K562 (cell line): ENCODE data around the gene SCP2. TPM values are rescaled to one million over a fixed set of nuclear protein-coding genes. Genes with fewer than 3 reads are reported as not detected.

Experiments
- ARID1B ChIP-seq: fragments of 450-650 bp; IDR thresholded peaks from 2 replicates; pipeline ENCODE4 v1.6.1; 2016; ENCODE audit warnings: antibody characterized with exemption, mild to moderate bottlenecking, inconsistent platforms
- ATF3 ChIP-seq, 2 experiments: fragments of 450-650 bp in 1 of 2; sonication (generic) in 1 of 2; formaldehyde crosslinking in 1 of 2; IDR thresholded peaks in 1 of 2; conservative IDR thresholded peaks in 1 of 2; 2 replicates each; pipeline versions ENCODE4 v1.6.1 to v1.8.1; 2016 to 2023; ENCODE audit warnings: mild to moderate bottlenecking in 2 of 2, moderate library complexity in 2 of 2, inconsistent platforms in 1 of 2, missing genetic modification reagents in 1 of 2
- BHLHE40 ChIP-seq: IDR thresholded peaks from 2 replicates; pipeline ENCODE4 v1.6.1; 2011; ENCODE audit warnings: low read length, improper control_type of control experiment
- DDX20 ChIP-seq: fragments of 450-650 bp; IDR thresholded peaks from 2 replicates; pipeline ENCODE4 v1.6.1; 2016; ENCODE audit warnings: missing genetic modification characterization, low read depth, mild to moderate bottlenecking, missing compliant biosample characterization, moderate library complexity
- ELF2 ChIP-seq: fragments of 250-450 bp; sonication (Bioruptor Pico); IDR thresholded peaks from 2 replicates; pipeline ENCODE4 v1.5.0; 2021; ENCODE audit warnings: mild to moderate bottlenecking
- FOS ChIP-seq: IDR thresholded peaks from 3 replicates; pipeline ENCODE4 v1.6.1; 2011; ENCODE audit not compliant: insufficient read length; ENCODE audit errors: extremely low read depth
- GABPB2 ChIP-seq: fragments of 250-450 bp; sonication (Bioruptor Pico); conservative IDR thresholded peaks from 2 replicates; pipeline ENCODE4 v1.5.1; 2021; ENCODE audit warnings: mild to moderate bottlenecking
- HDAC2 ChIP-seq: fragments of 450-650 bp; IDR thresholded peaks from 2 replicates; pipeline ENCODE4 v1.6.1; 2016; ENCODE audit warnings: mild to moderate bottlenecking
- HNRNPUL1 ChIP-seq: fragments of 200-400 bp; formaldehyde crosslinking; IDR thresholded peaks from 2 replicates; pipeline ENCODE4 v1.6.1; 2017; ENCODE audit warnings: low read length
- KDM5B ChIP-seq: fragments of 200-600 bp; sonication (generic); IDR thresholded peaks from 2 replicates; pipeline ENCODE4 v1.6.1; 2012; ENCODE audit warnings: low read depth, mild to moderate bottlenecking, moderate library complexity, low read length, control low read depth, inconsistent platforms; ENCODE audit not compliant: insufficient replicate concordance
- MXD1 ChIP-seq: fragments of 250-450 bp; sonication (Bioruptor Pico); IDR thresholded peaks from 2 replicates; pipeline ENCODE4 v1.8.0; 2021; ENCODE audit warnings: borderline replicate concordance, mild to moderate bottlenecking, moderate library complexity; ENCODE audit not compliant: poor library complexity, severe bottlenecking
- SAP30 ChIP-seq: fragments of 200-600 bp; sonication (generic); IDR thresholded peaks from 2 replicates; pipeline ENCODE4 v1.6.1; 2012; ENCODE audit warnings: borderline replicate concordance, low read depth, mild to moderate bottlenecking, moderate library complexity, low read length, control low read depth, inconsistent platforms; ENCODE audit not compliant: insufficient read depth, poor library complexity, severe bottlenecking
- SOX6 ChIP-seq: fragments of 450-650 bp; IDR thresholded peaks from 2 replicates; pipeline ENCODE4 v1.6.1; 2014; ENCODE audit warnings: mild to moderate bottlenecking
- ZBTB7A ChIP-seq: IDR thresholded peaks from 2 replicates; pipeline ENCODE4 v1.6.1; 2011; ENCODE audit warnings: low read depth, mild to moderate bottlenecking, low read length, moderate library complexity, borderline replicate concordance; ENCODE audit not compliant: control insufficient read depth
- ZNF175 ChIP-seq: fragments of 200-800 bp; sonication (Bioruptor generic); IDR thresholded peaks from 2 replicates; pipeline ENCODE4 v1.6.1; 2016; ENCODE audit warnings: low read depth, mild to moderate bottlenecking, missing genetic modification characterization, missing compliant biosample characterization
- ZNF212 ChIP-seq: fragments of 450-650 bp; formaldehyde crosslinking; IDR thresholded peaks from 2 replicates; pipeline ENCODE4 v1.4.0; 2020; ENCODE audit warnings: mild to moderate bottlenecking
- ZNF253 ChIP-seq: fragments of 250-450 bp; sonication (Bioruptor Pico); conservative IDR thresholded peaks from 2 replicates; pipeline ENCODE4 v1.6.1; 2021; ENCODE audit warnings: mild to moderate bottlenecking
- ZNF511 ChIP-seq: sonication (generic); formaldehyde crosslinking; IDR thresholded peaks from 2 replicates; pipeline ENCODE4 v1.8.0; 2022; ENCODE audit warnings: mild to moderate bottlenecking, missing genetic modification reagents
- ZNF76 ChIP-seq: fragments of 250-450 bp; sonication (Bioruptor Pico); IDR thresholded peaks from 2 replicates; pipeline ENCODE4 v1.4.0; 2020; ENCODE audit warnings: mild to moderate bottlenecking, moderate library complexity, borderline replicate concordance
- polyA plus RNA-seq, 8 experiments: library from polyadenylated mRNA; depleted of rRNA in 4 of 8; stranded (reverse) in 5 of 8; unstranded in 3 of 8; fragments of >200 nt; fragmentation: Nextera tagmentation in 2 of 8; fragmentation: Illumina TruSeq in 1 of 8; extraction: Ambion mirVana in 2 of 8; extraction: Trizol in 1 of 8; gene quantifications; 2 replicates each; pipeline versions ENCODE4 v1.2.1 to v1.2.3, GENCODE V29; 2011 to 2014; ENCODE audit warnings: inconsistent platforms in 1 of 8, missing spikeins in 1 of 8
- total RNA-seq, 7 experiments: library from RNA; depleted of rRNA in 6 of 7; stranded (reverse); fragments of >200 nt in 6 of 7; fragmentation: Illumina TruSeq in 2 of 7; extraction: Trizol in 2 of 7; gene quantifications; 2 replicates each; pipeline versions ENCODE4 v1.2.1 to v1.2.3, GENCODE V29; 2011 to 2021; ENCODE audit warnings: low replicate concordance in 1 of 7
- TF ChIP-seq, protein P1 (sequence below): fragments of 450-650 bp; IDR thresholded peaks from 2 replicates; pipeline ENCODE4 v1.6.1; 2016; ENCODE audit warnings: missing biosample characterization, missing genetic modification characterization

SCP2 gene
- total and polyA plus RNA-seq, 9 of the 15 experiments (the other 6 are each of a cell fraction or from before 2014, with no cell fraction given) = 63.8 to 258 (median 106) TPM

GRCh38 chr1:53047737-53048736 is 121.0 kb downstream of the SCP2 start (continued):
- TF ChIP-seq ZNF175 = no peak
- no peak for TF ChIP-seq ZNF511
- TF ChIP-seq, protein P1, sequence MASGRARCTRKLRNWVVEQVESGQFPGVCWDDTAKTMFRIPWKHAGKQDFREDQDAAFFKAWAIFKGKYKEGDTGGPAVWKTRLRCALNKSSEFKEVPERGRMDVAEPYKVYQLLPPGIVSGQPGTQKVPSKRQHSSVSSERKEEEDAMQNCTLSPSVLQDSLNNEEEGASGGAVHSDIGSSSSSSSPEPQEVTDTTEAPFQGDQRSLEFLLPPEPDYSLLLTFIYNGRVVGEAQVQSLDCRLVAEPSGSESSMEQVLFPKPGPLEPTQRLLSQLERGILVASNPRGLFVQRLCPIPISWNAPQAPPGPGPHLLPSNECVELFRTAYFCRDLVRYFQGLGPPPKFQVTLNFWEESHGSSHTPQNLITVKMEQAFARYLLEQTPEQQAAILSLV (tag) = no peak
- TF ChIP-seq SOX6 = peak; percentile 87
- TF ChIP-seq ZBTB7A = no peak
- no peak for TF ChIP-seq KDM5B
- TF ChIP-seq ARID1B = peak; percentile 76
- TF ChIP-seq GABPB2 (CRISPR knock-in tag) = no peak
- no peak for TF ChIP-seq DDX20 (tag)
- no peak for TF ChIP-seq MXD1
- TF ChIP-seq SAP30 = no peak
- TF ChIP-seq HDAC2 = 0 out of 2 replicates have a peak, but pooled peaks have one; percentile 29
- TF ChIP-seq ZNF212 (CRISPR knock-in tag) = no peak
- TF ChIP-seq BHLHE40 = no peak
- peak; percentile 79 for TF ChIP-seq ATF3 (IDR thresholded peaks at IDR 0.05)
- no peak for TF ChIP-seq ATF3 (CRISPR knock-in tag; conservative IDR thresholded peaks at IDR 0.05)
- TF ChIP-seq ZNF253 (CRISPR knock-in tag) = no peak
- TF ChIP-seq HNRNPUL1 = no peak
- TF ChIP-seq ELF2 (CRISPR knock-in tag) = no peak
- TF ChIP-seq ZNF76 = no peak
- peak; percentile 3 for TF ChIP-seq FOS
